ENCODE results near the gene PDCD1.
A peak's percentile ranks its signal among the peaks of the same experiment; 100 is the strongest.

Gene PDCD1

GRCh38 chr2:241895712-241896641 lies 37.3 kb upstream of the PDCD1 start:
- peak in 1 of 2 donors; percentile 17 for ATAC-seq

DNA sequence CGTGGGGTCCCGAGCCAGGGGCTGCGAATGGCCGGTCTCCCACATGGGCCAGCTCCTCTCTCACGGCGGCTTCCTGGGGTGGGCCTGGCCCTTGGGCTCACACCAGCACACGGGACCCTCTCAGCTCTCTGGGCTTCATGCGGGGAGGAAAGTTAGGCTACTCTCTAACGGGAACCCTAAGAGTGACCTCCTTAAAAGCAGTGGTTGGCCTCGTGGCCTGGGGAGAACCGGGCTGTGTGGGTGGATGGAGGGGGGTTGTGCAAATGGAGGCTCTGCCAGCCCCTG lies 36.7 kb upstream of the PDCD1 start:
- ATAC-seq = no peak

GRCh38 chr2:241894681-241895426 lies 36.2 kb upstream of the PDCD1 start:
- no peak for ATAC-seq

- ATAC-seq = no peak
These were observed 35.5 kb upstream of the PDCD1 start for GRCh38 chr2:241894056-241894641.

GRCh38 chr2:241893265-241893664 lies 34.6 kb upstream of the PDCD1 start:
- no peak for ATAC-seq

- ATAC-seq = no peak
These were observed 33.8 kb upstream of the PDCD1 start for GRCh38 chr2:241892299-241893137.

DNA sequence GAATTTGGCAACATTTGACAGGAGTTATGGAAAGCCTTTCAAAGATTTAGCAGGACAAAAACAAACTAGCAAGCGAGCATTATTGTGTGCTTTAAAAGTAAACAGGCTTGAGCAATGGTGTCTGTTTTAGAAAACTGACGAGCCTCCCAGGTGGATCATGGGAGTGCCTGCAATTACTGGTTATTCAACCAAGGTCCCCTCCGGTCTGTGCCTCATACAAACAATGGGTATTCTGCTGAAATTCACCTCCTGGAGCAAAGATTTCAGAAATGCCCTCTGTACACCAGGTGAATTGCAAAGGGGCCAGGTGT lies 33.2 kb upstream of the PDCD1 start:
- ATAC-seq = no peak

GRCh38 chr2:241891315-241891987 lies 32.8 kb upstream of the PDCD1 start:
- ATAC-seq = no peak

GRCh38 chr2:241890524-241891235 lies 32.0 kb upstream of the PDCD1 start:
- no peak for ATAC-seq

DNA sequence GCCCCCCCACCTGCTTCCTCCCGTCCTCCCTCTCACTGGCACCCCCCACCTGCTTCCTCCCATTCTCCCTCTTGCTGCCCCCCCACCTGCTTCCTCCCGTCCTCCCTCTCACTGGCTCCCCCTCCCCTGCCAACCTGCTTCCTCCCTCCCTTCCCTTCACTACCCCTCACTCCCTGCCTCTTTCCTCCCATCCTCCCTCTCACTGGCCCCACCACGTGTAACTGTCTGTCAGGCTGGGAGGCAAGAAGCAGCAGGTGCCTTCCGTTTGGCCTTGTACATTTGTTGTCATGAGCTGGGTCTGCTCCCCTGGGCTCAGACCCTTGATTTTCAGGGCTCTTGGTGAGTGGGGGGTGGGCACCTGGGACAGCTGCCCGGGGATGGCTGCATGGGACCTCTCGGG lies 29.9 kb upstream of the PDCD1 start:
- ATAC-seq = no peak

GRCh38 chr2:241887806-241888522 lies 29.3 kb upstream of the PDCD1 start:
- ATAC-seq = no peak

- ATAC-seq = no peak
These were observed 28.2 kb upstream of the PDCD1 start for GRCh38 chr2:241886840-241887447.

DNA sequence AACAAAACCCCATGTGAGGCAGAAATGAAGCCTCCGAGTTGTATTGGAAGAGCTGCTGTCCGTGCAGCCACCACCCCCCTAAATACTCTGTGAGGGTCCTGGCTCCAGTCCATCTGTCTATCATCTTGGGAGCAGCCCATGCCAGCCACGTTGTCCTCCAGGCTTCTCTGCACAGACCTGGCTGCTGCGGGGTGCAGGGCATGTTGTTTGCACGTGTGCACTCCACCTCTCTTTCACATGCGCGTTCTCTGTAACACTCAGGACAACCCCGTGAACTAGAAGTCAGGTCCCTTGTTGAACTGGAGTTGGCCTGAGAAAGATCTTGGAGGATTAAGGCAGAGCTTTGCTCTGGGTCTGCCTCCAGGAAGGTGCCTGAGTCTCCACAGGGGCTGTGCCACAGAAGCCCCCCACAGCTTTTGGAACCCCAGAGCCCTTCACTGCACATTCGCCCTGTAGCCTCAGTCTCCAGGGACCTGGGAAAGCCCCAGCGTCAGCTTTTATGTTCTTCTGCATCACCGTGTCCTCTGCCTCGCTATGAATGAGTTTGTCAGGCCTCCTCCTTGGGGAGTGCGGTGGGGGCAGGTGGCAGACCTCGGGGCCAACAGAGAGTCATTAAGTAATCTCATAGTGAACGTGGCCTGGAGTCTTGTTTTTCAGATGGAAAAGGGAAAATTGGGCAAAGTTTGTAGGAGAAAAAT lies 27.4 kb upstream of the PDCD1 start:
- no peak for ATAC-seq

DNA sequence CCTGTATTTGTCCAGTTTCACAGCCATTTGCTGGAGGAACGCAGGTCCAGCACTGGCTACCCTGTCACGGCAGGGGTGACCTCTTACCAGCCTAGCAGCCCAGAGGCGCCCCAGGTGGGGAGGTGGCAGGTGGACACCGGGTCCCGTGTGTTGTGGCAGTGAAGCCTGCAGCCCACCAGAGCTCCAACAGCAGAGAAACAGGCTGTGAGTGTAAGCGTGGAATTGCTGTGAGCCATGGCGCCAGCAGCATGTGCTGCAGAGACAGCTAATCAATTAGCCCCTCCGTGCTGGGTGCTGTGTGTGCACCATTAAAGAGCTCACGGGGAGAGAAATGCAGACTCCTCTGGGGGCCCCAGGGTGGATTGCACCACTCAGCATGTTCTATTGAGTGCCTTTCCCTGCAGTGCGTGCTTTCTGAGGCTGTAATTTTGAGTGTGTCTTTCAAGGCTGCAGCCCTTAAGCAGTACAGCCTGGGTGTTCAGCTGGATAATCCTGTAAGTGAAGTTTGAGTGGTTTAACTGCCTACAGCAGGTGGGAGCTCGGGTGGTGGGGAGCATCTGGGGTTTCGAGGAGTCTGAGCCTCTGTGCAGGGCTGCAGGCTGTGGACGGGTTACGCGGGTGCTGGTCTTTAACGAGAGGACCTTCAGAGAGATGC lies 26.7 kb upstream of the PDCD1 start:
- no peak for ATAC-seq

DNA sequence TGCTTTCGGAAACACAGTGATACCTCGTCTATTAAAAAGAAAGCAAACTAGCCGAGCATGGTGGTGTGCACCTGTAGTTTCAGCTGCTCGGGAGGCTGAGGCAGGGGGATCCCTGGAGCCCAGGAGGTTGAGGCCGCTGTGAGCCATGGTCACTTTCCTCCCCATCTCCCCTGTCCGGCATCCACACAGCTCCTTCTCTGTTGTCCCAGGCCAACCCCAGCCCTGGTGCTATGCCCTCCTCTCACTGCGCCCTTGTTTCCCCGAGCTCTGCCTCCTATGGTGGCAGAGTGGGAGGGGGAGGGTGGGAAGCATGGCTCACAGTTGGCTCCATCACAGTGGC lies 26.2 kb upstream of the PDCD1 start:
- no peak for ATAC-seq

- peak; percentile 57 to 58 for ATAC-seq
These were observed 23.5 kb upstream of the PDCD1 start for GRCh38 chr2:241882091-241882625.

DNA sequence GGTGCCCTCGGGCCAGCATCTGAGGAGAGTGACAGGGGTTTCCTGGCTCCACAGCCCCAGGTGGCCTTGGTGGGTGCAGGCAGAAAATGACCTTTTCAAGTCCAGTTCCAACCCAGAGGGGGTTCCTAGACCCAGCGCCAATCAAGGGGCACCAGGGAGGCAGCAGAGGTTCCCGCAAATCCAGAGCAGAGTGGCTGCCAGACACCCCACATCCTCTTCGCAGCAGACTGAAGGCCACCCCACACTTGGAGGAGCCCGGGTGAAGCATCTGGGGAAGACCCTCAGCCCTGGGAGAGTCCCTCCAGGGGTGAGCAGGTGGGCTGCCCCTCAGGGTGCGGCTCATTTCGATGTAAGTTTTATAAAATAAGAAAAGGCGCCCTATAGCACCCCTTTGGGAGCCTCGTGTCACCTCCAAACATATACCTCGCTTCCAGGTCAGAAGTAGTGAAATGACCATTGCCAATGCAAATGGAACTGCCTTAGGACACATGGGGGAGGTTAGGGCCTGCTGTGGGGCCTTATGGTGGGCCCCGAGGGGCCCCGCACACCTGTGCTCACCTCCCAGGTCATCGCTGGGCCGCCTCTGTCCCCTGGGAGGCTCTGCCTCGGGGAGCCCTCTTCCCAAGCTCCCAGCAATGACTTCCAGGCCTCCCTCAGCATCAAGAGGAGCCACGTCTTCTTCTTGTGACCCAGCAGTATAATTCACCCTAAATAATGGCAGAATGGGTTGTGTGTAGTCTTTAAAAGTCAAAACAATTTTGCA lies 21.8 kb upstream of the PDCD1 start:
- ATAC-seq = no peak

GRCh38 chr2:241879326-241879725 lies 20.6 kb upstream of the PDCD1 start:
- no peak for ATAC-seq

Data from activated CD4-positive, CD25-positive, alpha-beta regulatory T cell treated with anti-CD3 and anti-CD28 coated beads, Interleukin-2, amount 50 U/mL, for 24 hours (primary cell).